ENCODE data around the gene NANOG. TPM values are rescaled to one million over a fixed set of nuclear protein-coding genes. Genes with fewer than 3 reads are reported as not detected.

Gene NANOG
- total RNA-seq = not detected in 2 replicates

GRCh38 chr12:7788884-7789528, at the start of gene NANOG:
Gene NANOG, plus strand, starts transcription at chr12:7789402. Its CDS starts 213 bp downstream, at chr12:7789615.

GRCh38 chr12:7747246-7747645, 42.0 kb upstream of the NANOG start, which contains the start of gene CLEC4C:
Gene CLEC4C, minus strand, starts transcription at chr12:7747375. Its CDS starts 27 bp downstream, at chr12:7747348.

Small RNAs within 50 kb of the gene (small RNA-seq; reads per million reads assigned to genes)
- not detected for gene RF00019

Other genes with a start within 250 kb of the NANOG start
- not detected in 2 replicates for gene APOBEC1, start 123.5 kb upstream of the NANOG start, total RNA-seq
- not detected in 2 replicates for gene GDF3, start 93.6 kb upstream of the NANOG start, total RNA-seq
- not detected in 2 replicates for gene DPPA3, start 78.0 kb upstream of the NANOG start, total RNA-seq
- not detected in 2 replicates for gene CLEC4C, start 42.0 kb upstream of the NANOG start, total RNA-seq
- gene NANOGNB, start 24.2 kb upstream of the NANOG start, total RNA-seq = not detected in 2 replicates
- gene SLC2A14, start 83.5 kb downstream of the NANOG start, total RNA-seq = under 0.01 and 0.20 TPM in 2 replicates
- 99.6 and 137 TPM in 2 replicates for gene SLC2A3, start 146.8 kb downstream of the NANOG start, total RNA-seq
- 6.6 and 8.4 TPM in 2 replicates for gene FOXJ2, start 243.3 kb downstream of the NANOG start, total RNA-seq